OCI-LY1 (cell line): Measurements from ENCODE around the gene DEPDC5.

ENCODE experiments used
- EZH2 ChIP-seq: fragments of 200-600 bp; sonication (generic), shearing (Covaris generic); IDR thresholded peaks from 2 replicates; pipeline ENCODE4 v1.8.0; 2017; ENCODE audit warnings: borderline replicate concordance, mixed run types, mild to moderate bottlenecking, antibody characterized with exemption, low read length, moderate library complexity, mixed read lengths
- TF ChIP-seq, protein P1 (sequence below): fragments of 200-600 bp; sonication (generic), shearing (Covaris generic); IDR thresholded peaks from 2 replicates; pipeline ENCODE4 v1.5.1; 2017; ENCODE audit warnings: mild to moderate bottlenecking, antibody characterized with exemption, low read length, moderate library complexity, mixed read lengths

DNA sequence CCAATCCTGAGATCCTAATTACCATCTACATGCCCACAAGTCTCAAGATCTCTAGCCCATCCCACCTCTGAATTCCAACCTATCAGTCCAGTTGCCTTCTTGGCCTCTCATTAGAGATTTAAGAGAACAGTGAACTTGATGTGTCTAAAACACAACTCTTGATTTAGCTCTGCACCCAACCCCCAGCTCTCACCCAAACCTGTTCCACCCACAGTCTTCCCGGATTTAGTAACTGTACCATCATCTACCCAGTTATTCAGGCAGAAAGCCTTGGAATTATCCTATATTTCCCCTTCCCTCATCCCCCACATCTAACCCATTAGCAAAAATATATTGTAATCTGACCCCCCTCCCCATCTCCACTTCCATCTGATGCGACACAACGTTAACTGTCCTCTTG, 166.5 kb downstream of the DEPDC5 start:
- TF ChIP-seq, protein P1, sequence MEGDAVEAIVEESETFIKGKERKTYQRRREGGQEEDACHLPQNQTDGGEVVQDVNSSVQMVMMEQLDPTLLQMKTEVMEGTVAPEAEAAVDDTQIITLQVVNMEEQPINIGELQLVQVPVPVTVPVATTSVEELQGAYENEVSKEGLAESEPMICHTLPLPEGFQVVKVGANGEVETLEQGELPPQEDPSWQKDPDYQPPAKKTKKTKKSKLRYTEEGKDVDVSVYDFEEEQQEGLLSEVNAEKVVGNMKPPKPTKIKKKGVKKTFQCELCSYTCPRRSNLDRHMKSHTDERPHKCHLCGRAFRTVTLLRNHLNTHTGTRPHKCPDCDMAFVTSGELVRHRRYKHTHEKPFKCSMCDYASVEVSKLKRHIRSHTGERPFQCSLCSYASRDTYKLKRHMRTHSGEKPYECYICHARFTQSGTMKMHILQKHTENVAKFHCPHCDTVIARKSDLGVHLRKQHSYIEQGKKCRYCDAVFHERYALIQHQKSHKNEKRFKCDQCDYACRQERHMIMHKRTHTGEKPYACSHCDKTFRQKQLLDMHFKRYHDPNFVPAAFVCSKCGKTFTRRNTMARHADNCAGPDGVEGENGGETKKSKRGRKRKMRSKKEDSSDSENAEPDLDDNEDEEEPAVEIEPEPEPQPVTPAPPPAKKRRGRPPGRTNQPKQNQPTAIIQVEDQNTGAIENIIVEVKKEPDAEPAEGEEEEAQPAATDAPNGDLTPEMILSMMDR = no peak
- no peak for TF ChIP-seq EZH2
